Endothelial cell (in vitro differentiated cells): Measurements from ENCODE around the gene TVP23A. TPM values are rescaled to one million over a fixed set of nuclear protein-coding genes. Genes with fewer than 3 reads are reported as not detected.
"Not testable (repeated sequence)": the region's sequence is repeated elsewhere in the genome, so short reads cannot be mapped to it uniquely, and the experiment has no call there.

ENCODE experiments used
- DNase-seq: peaks from one replicate; pipeline ENCODE4 v3.0.0; 2021; ENCODE audit warnings: low spot score
- H3K27ac Mint-ChIP-seq: one replicate; pipeline ENCODE4 v1.8.0; 2021; ENCODE audit warnings: mixed read lengths, inconsistent platforms; ENCODE audit not compliant: unreplicated experiment
- H3K27me3 Mint-ChIP-seq: one replicate; pipeline ENCODE4 v1.8.0; 2021; ENCODE audit warnings: mild to moderate bottlenecking, moderate library complexity, mixed read lengths, inconsistent platforms; ENCODE audit not compliant: unreplicated experiment
- H3K36me3 Mint-ChIP-seq: one replicate; pipeline ENCODE4 v1.8.0; 2021; ENCODE audit warnings: mild to moderate bottlenecking, low read depth, mixed read lengths, inconsistent platforms; ENCODE audit not compliant: unreplicated experiment
- H3K4me1 Mint-ChIP-seq: one replicate; pipeline ENCODE4 v1.8.0; 2021; ENCODE audit warnings: mild to moderate bottlenecking, mixed read lengths, inconsistent platforms; ENCODE audit not compliant: unreplicated experiment
- H3K4me3 Mint-ChIP-seq: one replicate; pipeline ENCODE4 v1.8.0; 2021; ENCODE audit warnings: mild to moderate bottlenecking, mixed read lengths, inconsistent platforms; ENCODE audit not compliant: unreplicated experiment
- H3K9me3 Mint-ChIP-seq: one replicate; pipeline ENCODE4 v1.8.0; 2021; ENCODE audit warnings: mixed read lengths, inconsistent platforms; ENCODE audit not compliant: unreplicated experiment
- CTCF ChIP-seq: fragments of 200-600 bp; sonication (generic); IDR thresholded peaks from one replicate; pipeline ENCODE4 v1.5.0; 2021; ENCODE audit warnings: antibody characterized with exemption; ENCODE audit not compliant: unreplicated experiment
- total RNA-seq: library from RNA; stranded (reverse); fragmentation: NEBNext Ultra II Directional; extraction: Animal tissue kit (Norgen Biotek cat#: 25700); gene quantifications from one replicate; pipeline ENCODE4 v1.2.1, GENCODE V29; 2021; ENCODE audit not compliant: unreplicated experiment

The TVP23A gene
- total RNA-seq, 1 donor from 2014 or later, result 7.8 TPM

- Mint-ChIP-seq H3K9me3 (no peaks in the 10 kb centered on the region), H3K4me1 (no peaks in the 10 kb centered on the region), H3K36me3 (peaks cover 2% of the 10 kb centered on the region), H3K27ac (no peak overlapping the region), H3K27me3 (peaks cover 5% of the 10 kb centered on the region), H3K4me3 (no peak overlapping the region)
- TF ChIP-seq CTCF, result no peak
- no peak for DNase-seq
Measured at GRCh38 chr16:10782628-10783027, 36.0 kb downstream of the TVP23A start.

- TF ChIP-seq CTCF, result no peak
- Mint-ChIP-seq H3K27me3 (peaks cover 5% of the 10 kb centered on the region), H3K27ac (no peak overlapping the region), H3K36me3 (no peaks in the 10 kb centered on the region), H3K9me3 (no peaks in the 10 kb centered on the region), H3K4me3 (no peak overlapping the region), H3K4me1 (no peaks in the 10 kb centered on the region)
- DNase-seq, result no peak
Measured at GRCh38 chr16:10780628-10781027, 38.0 kb downstream of the TVP23A start.

- H3K27me3 Mint-ChIP-seq, H3K4me1 Mint-ChIP-seq, DNase-seq, H3K27ac Mint-ChIP-seq, H3K4me3 Mint-ChIP-seq, H3K9me3 Mint-ChIP-seq, H3K36me3 Mint-ChIP-seq: not testable (repeated sequence)
Measured at GRCh38 chr16:10779908-10780307, 38.7 kb downstream of the TVP23A start.

GRCh38 chr16:10777356-10777755 is 41.2 kb downstream of the TVP23A start:
- DNase-seq, result no peak
- Mint-ChIP-seq H3K4me1 (peaks cover 3% of the 10 kb centered on the region), H3K9me3 (no peaks in the 10 kb centered on the region), H3K27me3 (peaks cover 8% of the 10 kb centered on the region), H3K36me3 (no peaks in the 10 kb centered on the region), H3K4me3 (no peak overlapping the region), H3K27ac (no peak overlapping the region)
- no peak for TF ChIP-seq CTCF

GRCh38 chr16:10776923-10777322 is 41.7 kb downstream of the TVP23A start:
- H3K4me1 Mint-ChIP-seq, DNase-seq, H3K27me3 Mint-ChIP-seq, H3K27ac Mint-ChIP-seq, H3K4me3 Mint-ChIP-seq, H3K36me3 Mint-ChIP-seq, H3K9me3 Mint-ChIP-seq: not testable (repeated sequence)

- no peak for TF ChIP-seq CTCF
- no peak overlapping the region for H3K27ac Mint-ChIP-seq
- no peaks in the 10 kb centered on the region for H3K36me3 Mint-ChIP-seq
- H3K9me3 Mint-ChIP-seq, result no peaks in the 10 kb centered on the region
- DNase-seq, result no peak
- H3K27me3 Mint-ChIP-seq, result peaks cover 8% of the 10 kb centered on the region
- peaks cover 3% of the 10 kb centered on the region for H3K4me1 Mint-ChIP-seq
- H3K4me3 Mint-ChIP-seq, result no peak overlapping the region
Measured at GRCh38 chr16:10776280-10776679, 42.3 kb downstream of the TVP23A start.
